ENCODE measurements around the gene ARHGAP28. TPM values are rescaled to one million over a fixed set of nuclear protein-coding genes. Genes with fewer than 3 reads are reported as not detected.
"Not testable (repeated sequence)": the region's sequence is repeated elsewhere in the genome, so short reads cannot be mapped to it uniquely, and the experiment has no call there.

ARHGAP28 gene
- total and polyA plus RNA-seq, 4 donors, result 9.3 to 42.6 (median 18.6) TPM

DNA sequence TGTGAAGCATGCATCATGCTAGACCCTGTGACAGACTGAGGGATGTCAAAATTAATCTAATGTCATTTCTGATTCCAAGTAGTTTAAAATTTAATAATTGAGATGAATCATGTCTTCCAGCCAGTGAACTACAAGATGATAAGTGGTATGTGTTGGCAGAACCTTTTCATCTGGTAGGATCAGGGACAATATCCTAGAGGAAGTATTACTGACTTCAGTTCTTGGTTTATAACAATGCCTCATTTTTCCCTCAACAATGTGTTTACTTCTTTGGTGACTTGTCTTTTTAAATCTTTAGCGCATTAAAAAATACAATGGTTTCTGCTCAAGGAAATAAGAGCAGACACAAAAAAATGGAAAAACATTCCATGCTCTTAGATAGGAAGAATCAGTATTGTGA is 69.4 kb downstream of the ARHGAP28 start:
- no CpG with 5 or more reads among the region's 1 CpG for WGBS (ENCODE audit: insufficient coverage)
- H3K4me1 ChIP-seq (ENCODE audit: control insufficient read depth, insufficient read depth, low read length), result no peaks in the 10 kb centered on the region
- H3K36me3 ChIP-seq (ENCODE audit: control insufficient read depth, insufficient read depth, low read length), result no peaks in the 10 kb centered on the region
- no peak for DNase-seq (ENCODE audit: low read depth in 4 of 6, low spot score in 6 of 6)
- peaks cover 6% of the 10 kb centered on the region for H3K9me3 ChIP-seq (ENCODE audit: control insufficient read depth, insufficient read depth, low read length)
- H3K4me3 ChIP-seq (ENCODE audit: low read depth, low read length), result no peak overlapping the region
- no peak overlapping the region for H3K27ac ChIP-seq (ENCODE audit: low read depth, low read length)
- no peaks in the 10 kb centered on the region for H3K27me3 ChIP-seq (ENCODE audit: control insufficient read depth, insufficient read depth, low read length)

DNA sequence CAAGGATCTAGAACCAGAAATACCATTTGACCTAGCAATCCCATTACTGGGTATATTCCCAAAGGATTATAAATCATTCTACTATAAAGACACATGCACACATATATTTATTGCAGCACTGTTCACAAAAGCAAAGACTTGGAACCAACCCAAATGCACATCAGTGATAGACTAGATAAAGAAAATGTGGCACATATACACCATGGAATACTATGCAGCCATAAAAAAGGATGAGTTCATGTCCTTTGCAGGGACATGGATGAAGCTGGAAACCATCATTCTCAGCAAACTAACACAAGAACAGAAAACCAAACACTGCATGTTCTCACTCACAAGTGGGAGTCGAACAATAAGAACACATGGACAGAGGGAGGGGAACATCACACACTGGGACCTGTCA is 70.8 kb downstream of the ARHGAP28 start:
- DNase-seq (ENCODE audit: low read depth in 4 of 6, low spot score in 6 of 6); H3K4me1 ChIP-seq (ENCODE audit: control insufficient read depth, insufficient read depth, low read length); H3K36me3 ChIP-seq (ENCODE audit: control insufficient read depth, insufficient read depth, low read length); H3K27ac ChIP-seq (ENCODE audit: low read depth, low read length); H3K27me3 ChIP-seq (ENCODE audit: control insufficient read depth, insufficient read depth, low read length); H3K9me3 ChIP-seq (ENCODE audit: control insufficient read depth, insufficient read depth, low read length); H3K4me3 ChIP-seq (ENCODE audit: low read depth, low read length): not testable (repeated sequence)
- 100% methylated on average over 1 of the region's 1 CpG for WGBS (ENCODE audit: insufficient coverage)

DNA sequence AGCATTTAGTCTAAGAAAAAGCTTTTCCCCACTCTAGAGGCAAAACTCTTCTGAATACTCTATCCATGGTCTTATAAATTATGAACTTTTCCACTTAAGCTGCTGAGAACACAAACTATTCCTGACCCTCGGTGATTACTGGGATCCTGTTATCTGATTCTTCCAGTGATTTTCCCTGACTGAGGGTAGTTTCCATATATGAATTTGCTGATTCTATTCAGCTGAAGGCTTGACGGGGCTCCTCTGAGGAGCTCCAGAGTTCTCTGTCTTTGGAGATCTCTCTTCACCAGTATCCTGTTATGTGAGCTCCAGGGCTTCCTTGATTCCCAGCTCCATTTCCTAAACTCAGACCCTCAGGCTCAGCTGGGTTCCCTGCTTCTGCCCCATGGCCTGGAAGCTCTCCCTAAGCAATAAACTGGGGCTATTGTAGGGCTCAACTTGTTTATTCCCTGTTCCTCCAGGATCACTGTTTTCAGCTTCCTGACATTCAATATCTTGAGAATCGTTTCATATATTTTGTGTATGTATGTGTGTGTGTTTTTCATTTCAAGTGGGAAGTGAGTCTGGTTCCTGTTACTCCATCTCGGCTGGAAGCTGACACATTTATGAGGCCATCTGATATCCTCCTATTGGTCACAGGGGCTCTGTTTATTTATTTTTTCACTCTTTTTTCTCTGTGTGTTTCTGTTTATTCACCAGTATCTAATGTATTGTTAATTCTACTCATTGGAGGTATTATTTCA is 78.2 kb downstream of the ARHGAP28 start:
- WGBS (ENCODE audit: insufficient coverage), result no CpG with 5 or more reads among the region's 4 CpGs
- H3K36me3 ChIP-seq (ENCODE audit: control insufficient read depth, insufficient read depth, low read length), result no peaks in the 10 kb centered on the region
- H3K9me3 ChIP-seq (ENCODE audit: control insufficient read depth, insufficient read depth, low read length), result peaks cover 8% of the 10 kb centered on the region
- peak overlapping the region; percentile 10 for H3K27ac ChIP-seq (ENCODE audit: low read depth, low read length)
- H3K4me3 ChIP-seq (ENCODE audit: low read depth, low read length), result no peak overlapping the region
- DNase-seq (ENCODE audit: low read depth in 4 of 6, low spot score in 6 of 6), result no peak
- H3K4me1 ChIP-seq (ENCODE audit: control insufficient read depth, insufficient read depth, low read length), result no peaks in the 10 kb centered on the region
- H3K27me3 ChIP-seq (ENCODE audit: control insufficient read depth, insufficient read depth, low read length), result no peaks in the 10 kb centered on the region

DNA sequence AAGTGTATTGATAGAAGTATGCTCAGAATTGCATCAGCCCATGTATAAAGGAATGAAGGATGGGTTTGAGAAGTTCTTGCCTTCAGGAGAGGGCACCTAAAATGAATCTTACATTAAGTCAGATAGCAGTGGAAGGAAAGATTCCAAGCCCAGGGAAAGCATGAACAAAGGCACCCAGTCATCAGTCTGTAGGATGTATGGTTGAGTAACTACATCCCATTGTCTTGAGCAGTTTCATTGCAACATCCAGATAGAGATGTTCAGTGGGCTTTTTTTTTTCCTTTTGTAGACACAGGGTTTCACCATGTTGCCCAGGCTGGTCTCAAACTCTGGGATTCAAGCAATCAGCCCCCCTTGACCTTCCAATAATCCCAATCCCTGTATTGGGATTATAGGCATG is 80.7 kb downstream of the ARHGAP28 start:
- Histone ChIP-seq H3K4me1 (ENCODE audit: control insufficient read depth, insufficient read depth, low read length) (no peaks in the 10 kb centered on the region), H3K4me3 (ENCODE audit: low read depth, low read length) (no peak overlapping the region), H3K36me3 (ENCODE audit: control insufficient read depth, insufficient read depth, low read length) (no peaks in the 10 kb centered on the region), H3K27ac (ENCODE audit: low read depth, low read length) (no peak overlapping the region), H3K27me3 (ENCODE audit: control insufficient read depth, insufficient read depth, low read length) (no peaks in the 10 kb centered on the region), H3K9me3 (ENCODE audit: control insufficient read depth, insufficient read depth, low read length) (no peaks in the 10 kb centered on the region)
- no peak for DNase-seq (ENCODE audit: low read depth in 4 of 6, low spot score in 6 of 6)

DNA sequence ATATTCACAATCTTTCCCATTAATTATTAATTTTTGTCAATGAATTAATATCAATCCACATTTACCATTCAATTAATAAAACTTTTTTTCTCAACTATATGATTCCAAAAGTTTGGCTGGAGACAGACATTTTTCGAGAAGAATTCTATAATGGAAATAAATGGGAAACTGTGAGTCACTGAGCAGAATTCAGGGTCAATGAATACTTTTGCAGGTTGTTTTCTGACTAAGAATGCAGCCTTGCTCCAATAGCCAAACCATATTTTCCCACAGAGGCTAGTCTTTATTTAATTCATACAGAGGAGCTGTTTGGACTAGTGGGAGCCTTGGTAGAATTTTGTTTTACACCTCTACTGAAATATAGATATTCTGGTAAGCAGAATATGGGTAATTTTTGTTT is 82.3 kb downstream of the ARHGAP28 start:
- WGBS (ENCODE audit: insufficient coverage), result no CpG with 5 or more reads among the region's 1 CpG
- DNase-seq (ENCODE audit: low read depth in 4 of 6, low spot score in 6 of 6), result no peak
- Histone ChIP-seq H3K4me3 (ENCODE audit: low read depth, low read length) (no peak overlapping the region), H3K4me1 (ENCODE audit: control insufficient read depth, insufficient read depth, low read length) (no peaks in the 10 kb centered on the region), H3K36me3 (ENCODE audit: control insufficient read depth, insufficient read depth, low read length) (no peaks in the 10 kb centered on the region), H3K27ac (ENCODE audit: low read depth, low read length) (no peak overlapping the region), H3K9me3 (ENCODE audit: control insufficient read depth, insufficient read depth, low read length) (no peaks in the 10 kb centered on the region), H3K27me3 (ENCODE audit: control insufficient read depth, insufficient read depth, low read length) (no peaks in the 10 kb centered on the region)

DNA sequence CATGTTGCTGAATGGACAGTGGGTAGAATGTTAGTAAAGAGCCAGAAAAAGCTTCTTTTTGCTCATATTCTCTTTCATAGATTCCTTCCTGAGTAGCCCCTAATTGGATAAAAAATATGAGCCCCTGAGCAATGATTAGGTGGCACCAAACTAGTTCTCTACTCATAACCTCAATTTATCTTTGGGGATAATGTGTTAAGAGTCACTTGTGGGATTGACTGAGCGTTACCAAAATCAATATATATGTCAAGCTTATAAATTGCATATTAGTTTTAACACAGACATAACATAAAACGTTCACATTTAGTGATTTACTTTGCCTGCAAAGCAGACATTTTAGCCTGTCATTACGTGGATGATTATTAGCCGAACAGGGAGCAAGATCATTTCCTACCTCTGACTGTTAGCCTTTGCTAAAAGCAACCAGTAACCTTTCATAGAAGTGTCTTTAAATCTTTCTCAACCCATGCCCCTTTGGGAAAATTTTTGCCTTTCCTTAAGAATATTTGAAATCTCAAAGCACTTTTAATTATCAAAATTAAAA is 85.4 kb downstream of the ARHGAP28 start:
- H3K4me1 ChIP-seq (ENCODE audit: control insufficient read depth, insufficient read depth, low read length), result no peaks in the 10 kb centered on the region
- no peaks in the 10 kb centered on the region for H3K27me3 ChIP-seq (ENCODE audit: control insufficient read depth, insufficient read depth, low read length)
- peak in 1 of 6 donors; percentile 45 for DNase-seq (ENCODE audit: low read depth in 4 of 6, low spot score in 6 of 6)
- no peak overlapping the region for H3K27ac ChIP-seq (ENCODE audit: low read depth, low read length)
- H3K36me3 ChIP-seq (ENCODE audit: control insufficient read depth, insufficient read depth, low read length), result no peaks in the 10 kb centered on the region
- 94% methylated on average over 3 of the region's 4 CpGs for WGBS (ENCODE audit: insufficient coverage)
- no peak overlapping the region for H3K4me3 ChIP-seq (ENCODE audit: low read depth, low read length)
- peaks cover 1% of the 10 kb centered on the region for H3K9me3 ChIP-seq (ENCODE audit: control insufficient read depth, insufficient read depth, low read length)

DNA sequence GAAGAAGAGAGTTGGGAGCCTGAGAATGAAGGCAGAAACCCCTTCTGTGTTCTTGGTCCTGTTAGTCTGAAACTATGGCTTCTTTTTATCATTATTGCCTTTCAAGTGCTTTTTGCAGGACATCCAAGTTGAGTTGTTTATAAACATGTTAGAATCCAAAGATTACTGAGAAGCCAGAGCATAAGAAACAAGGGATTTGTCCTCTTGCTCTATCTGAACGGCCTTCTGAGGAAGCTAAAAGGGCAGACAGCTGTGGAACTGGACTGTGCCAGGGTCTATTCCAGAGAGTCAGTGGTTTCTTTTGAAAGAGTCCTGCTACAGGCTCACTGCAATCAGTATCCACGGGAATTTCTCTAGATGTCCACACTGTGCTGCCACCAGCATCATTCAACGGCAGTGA is 86.6 kb downstream of the ARHGAP28 start:
- Histone ChIP-seq H3K27me3 (ENCODE audit: control insufficient read depth, insufficient read depth, low read length) (no peaks in the 10 kb centered on the region), H3K4me1 (ENCODE audit: control insufficient read depth, insufficient read depth, low read length) (no peaks in the 10 kb centered on the region), H3K36me3 (ENCODE audit: control insufficient read depth, insufficient read depth, low read length) (no peaks in the 10 kb centered on the region), H3K4me3 (ENCODE audit: low read depth, low read length) (no peak overlapping the region), H3K9me3 (ENCODE audit: control insufficient read depth, insufficient read depth, low read length) (peaks cover 1% of the 10 kb centered on the region), H3K27ac (ENCODE audit: low read depth, low read length) (no peak overlapping the region)
- DNase-seq (ENCODE audit: low read depth in 4 of 6, low spot score in 6 of 6), result no peak
- WGBS (ENCODE audit: insufficient coverage), result 96% methylated on average over 3 of the region's 3 CpGs

DNA sequence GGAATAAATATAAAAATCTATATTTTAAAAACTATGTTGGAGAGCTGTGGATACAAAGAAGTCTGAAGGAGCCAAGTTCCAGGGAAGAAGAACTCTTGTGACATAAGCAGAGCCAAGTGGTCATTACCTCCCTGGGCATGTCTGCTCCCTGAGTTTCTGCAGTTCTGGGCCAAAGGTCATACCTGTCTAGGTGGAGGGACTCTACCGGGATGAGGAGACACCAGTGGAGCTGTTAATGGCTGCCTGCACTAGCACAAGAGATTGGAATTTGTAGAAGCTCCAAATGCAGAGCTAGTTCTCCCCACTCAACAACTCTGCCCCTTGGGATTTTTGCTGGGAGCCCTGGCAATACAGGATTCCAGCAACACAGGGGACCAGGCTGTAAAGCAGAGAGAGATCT is 89.8 kb downstream of the ARHGAP28 start:
- Histone ChIP-seq H3K4me3 (ENCODE audit: low read depth, low read length) (no peak overlapping the region), H3K27me3 (ENCODE audit: control insufficient read depth, insufficient read depth, low read length) (no peaks in the 10 kb centered on the region), H3K36me3 (ENCODE audit: control insufficient read depth, insufficient read depth, low read length) (no peaks in the 10 kb centered on the region), H3K4me1 (ENCODE audit: control insufficient read depth, insufficient read depth, low read length) (no peaks in the 10 kb centered on the region), H3K27ac (ENCODE audit: low read depth, low read length) (no peak overlapping the region), H3K9me3 (ENCODE audit: control insufficient read depth, insufficient read depth, low read length) (peaks cover 1% of the 10 kb centered on the region)
- WGBS (ENCODE audit: insufficient coverage), result 91% methylated on average over 1 of the region's 1 CpG
- DNase-seq (ENCODE audit: low read depth in 4 of 6, low spot score in 6 of 6), result no peak

DNA sequence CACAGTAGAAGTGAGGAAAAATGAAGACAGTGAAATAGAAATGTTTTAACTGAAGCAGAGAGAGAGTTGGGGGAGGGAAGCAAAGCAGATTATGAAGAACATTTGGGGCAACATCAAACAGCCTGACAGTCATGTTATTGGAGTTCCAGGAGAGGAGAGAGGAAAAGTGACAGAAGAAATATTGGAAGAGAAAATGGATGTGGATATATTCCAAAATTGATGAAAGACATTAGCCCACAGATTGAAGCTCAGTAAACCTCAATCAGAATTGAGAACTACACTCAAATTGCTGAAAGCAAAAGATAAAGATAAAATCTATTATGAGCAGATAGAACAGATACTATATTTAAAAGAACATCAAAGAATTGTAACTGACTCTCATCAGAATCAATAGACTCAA is 90.8 kb downstream of the ARHGAP28 start:
- Histone ChIP-seq H3K27me3 (ENCODE audit: control insufficient read depth, insufficient read depth, low read length) (no peaks in the 10 kb centered on the region), H3K4me3 (ENCODE audit: low read depth, low read length) (no peak overlapping the region), H3K9me3 (ENCODE audit: control insufficient read depth, insufficient read depth, low read length) (peaks cover 1% of the 10 kb centered on the region), H3K27ac (ENCODE audit: low read depth, low read length) (no peak overlapping the region), H3K36me3 (ENCODE audit: control insufficient read depth, insufficient read depth, low read length) (no peaks in the 10 kb centered on the region), H3K4me1 (ENCODE audit: control insufficient read depth, insufficient read depth, low read length) (no peaks in the 10 kb centered on the region)
- DNase-seq (ENCODE audit: low read depth in 4 of 6, low spot score in 6 of 6), result no peak

DNA sequence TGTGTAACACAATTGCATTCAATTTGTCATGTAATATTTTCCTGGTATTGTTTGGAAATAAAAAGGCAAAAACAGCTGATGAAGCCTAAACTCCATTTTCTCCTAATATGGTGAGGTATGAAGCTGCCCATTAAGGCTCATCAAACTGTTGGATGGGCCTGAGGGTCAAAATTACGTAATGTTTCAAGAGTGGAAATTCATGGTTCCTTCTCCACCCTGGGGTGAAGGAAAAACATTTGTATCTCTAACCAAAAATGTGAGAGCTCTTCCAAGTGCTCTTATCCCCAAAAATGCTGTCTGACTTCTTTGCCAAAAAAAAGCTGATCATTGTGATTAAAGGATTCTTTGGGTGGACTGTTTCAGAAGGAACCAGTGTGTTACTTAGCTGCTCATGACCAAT is 91.8 kb downstream of the ARHGAP28 start:
- DNase-seq (ENCODE audit: low read depth in 4 of 6, low spot score in 6 of 6), result no peak
- no peaks in the 10 kb centered on the region for H3K36me3 ChIP-seq (ENCODE audit: control insufficient read depth, insufficient read depth, low read length)
- no peak overlapping the region for H3K27ac ChIP-seq (ENCODE audit: low read depth, low read length)
- no peaks in the 10 kb centered on the region for H3K4me1 ChIP-seq (ENCODE audit: control insufficient read depth, insufficient read depth, low read length)
- no peak overlapping the region for H3K4me3 ChIP-seq (ENCODE audit: low read depth, low read length)
- H3K27me3 ChIP-seq (ENCODE audit: control insufficient read depth, insufficient read depth, low read length), result no peaks in the 10 kb centered on the region
- no CpG with 5 or more reads among the region's 1 CpG for WGBS (ENCODE audit: insufficient coverage)
- H3K9me3 ChIP-seq (ENCODE audit: control insufficient read depth, insufficient read depth, low read length), result peaks cover 1% of the 10 kb centered on the region

Measured in spinal cord (tissue), 10 donors.